HepG2 (cell line): ENCODE results near the gene MTPN. TPM values are rescaled to one million over a fixed set of nuclear protein-coding genes. Genes with fewer than 3 reads are reported as not detected.

Experiments
- ATAC-seq: fragments of 200-7000 bp; cut with Tn5 transposase; 3 replicates; pipeline ENCODE4 v1.9.1; 2020; ENCODE audit warnings: mild to moderate bottlenecking, moderate library complexity
- BruUV-seq: library from RNA; stranded (reverse); fragments of 400-500 nt; replicated peaks from 2 replicates; lab custom pipeline; 2021; lab: Mats Ljungman, UMichigan
- CTCF ChIA-PET: fragments of 300-600 bp; formaldehyde crosslinking; extraction: SDS; loops from one replicate; lab custom pipeline; 2021; ENCODE audit warnings: low total read pairs, inconsistent platforms, low intra/inter-chr PET ratio; lab: Yijun Ruan, JAX
- POLR2A ChIA-PET: fragments of 350-600 bp; sonication (Branson Sonifier 250); formaldehyde crosslinking; loops from one replicate; lab custom pipeline; 2020; ENCODE audit warnings: antibody characterized with exemption, inconsistent platforms; lab: Yijun Ruan, JAX
- DNase-seq: peaks from one replicate; pipeline ENCODE4 v3.0.0-alpha.2; 2015; ENCODE audit warnings: low spot score
- FAIRE-seq: peaks from 3 replicates; lab custom pipeline; 2011; peaks lifted over from hg19 to GRCh38; lab: Jason Lieb, UNC
- H2AFZ ChIP-seq: one replicate; pipeline ENCODE4 v1.6.1; 2011; ENCODE audit warnings: low read length, inconsistent platforms
- H3K27ac ChIP-seq: fragments of 300-600 bp; 3 replicates; pipeline ENCODE4 v1.8.0; 2011; ENCODE audit warnings: mixed run types, mild to moderate bottlenecking, mixed read lengths, low read length, inconsistent platforms; ENCODE audit not compliant: insufficient read depth; ENCODE audit errors: extremely low read length
- H3K27me3 ChIP-seq, 2 experiments: fragments of 200-600 bp in 1 of 2; 2 replicates in 1 of 2; 3 replicates in 1 of 2; pipeline versions ENCODE4 v1.6.0 to v1.8.0; 2011; ENCODE audit warnings: low read length in 2 of 2, mild to moderate bottlenecking in 2 of 2, moderate library complexity in 2 of 2, inconsistent platforms in 1 of 2; ENCODE audit not compliant: insufficient read depth in 2 of 2, control insufficient read depth in 1 of 2
- H3K36me3 ChIP-seq, 2 experiments: fragments of 200-600 bp in 1 of 2; replicated peaks in 1 of 2; 2 replicates in 1 of 2; 3 replicates in 1 of 2; pipeline versions ENCODE4 v1.5.1 to v1.8.0; 2011; ENCODE audit warnings: low read length in 2 of 2, inconsistent platforms in 1 of 2; ENCODE audit not compliant: insufficient read depth in 2 of 2, control insufficient read depth in 1 of 2
- H3K4me1 ChIP-seq: 2 replicates; pipeline ENCODE4 v1.5.1; 2012; ENCODE audit warnings: low read length, inconsistent platforms; ENCODE audit not compliant: insufficient read depth
- H3K4me2 ChIP-seq: 2 replicates; pipeline ENCODE4 v1.6.0; 2011; ENCODE audit warnings: low read depth, low read length, inconsistent platforms
- H3K4me3 ChIP-seq, 3 experiments: fragments of 200-600 bp in 1 of 3; sonication (generic), shearing (Covaris generic) in 1 of 3; replicated peaks in 1 of 3; 2 replicates each; pipeline ENCODE4 v1.5.1; 2011 to 2016; ENCODE audit warnings: low read length in 3 of 3, inconsistent platforms in 2 of 3, low read depth in 2 of 3, mild to moderate bottlenecking in 2 of 3, control low read depth in 1 of 3, mixed read lengths in 1 of 3; ENCODE audit not compliant: insufficient read depth in 1 of 3
- H3K79me2 ChIP-seq: one replicate; pipeline ENCODE4 v1.6.1; 2011; ENCODE audit warnings: low read length, inconsistent platforms; ENCODE audit not compliant: insufficient read depth
- H3K9ac ChIP-seq: 2 replicates; pipeline ENCODE4 v1.6.0; 2011; ENCODE audit warnings: mild to moderate bottlenecking, low read depth, low read length, inconsistent platforms; ENCODE audit not compliant: insufficient read depth
- H3K9me3 ChIP-seq: 2 replicates; pipeline ENCODE4 v1.5.1; 2012; ENCODE audit warnings: mild to moderate bottlenecking, low read length
- H4K20me1 ChIP-seq: 2 replicates; pipeline ENCODE4 v1.6.0; 2011; ENCODE audit warnings: inconsistent platforms, mild to moderate bottlenecking, low read length, moderate library complexity; ENCODE audit not compliant: insufficient read depth
- DNMT1 ChIP-seq: sonication (generic); formaldehyde crosslinking; IDR thresholded peaks from 2 replicates; pipeline ENCODE4 v1.5.1; 2020; ENCODE audit warnings: mild to moderate bottlenecking, missing genetic modification reagents
- PHF21A ChIP-seq: sonication (generic); formaldehyde crosslinking; IDR thresholded peaks from 2 replicates; pipeline ENCODE4 v1.5.0; 2020; ENCODE audit warnings: mild to moderate bottlenecking, missing genetic modification reagents
- TOE1 ChIP-seq: sonication (generic); formaldehyde crosslinking; IDR thresholded peaks from 2 replicates; pipeline ENCODE4 v1.4.0; 2020; ENCODE audit warnings: mild to moderate bottlenecking, missing genetic modification reagents
- ZNF737 ChIP-seq: sonication (generic); formaldehyde crosslinking; IDR thresholded peaks from 2 replicates; pipeline ENCODE4 v1.5.0; 2020; ENCODE audit warnings: missing genetic modification reagents, mild to moderate bottlenecking, borderline replicate concordance
- ZNF75D ChIP-seq: sonication (generic); formaldehyde crosslinking; IDR thresholded peaks from 2 replicates; pipeline ENCODE4 v1.8.1; 2023; ENCODE audit warnings: missing genetic modification reagents, mild to moderate bottlenecking, borderline replicate concordance
- ZNF772 ChIP-seq: sonication (generic); formaldehyde crosslinking; IDR thresholded peaks from 2 replicates; pipeline ENCODE4 v1.5.0; 2020; ENCODE audit warnings: mild to moderate bottlenecking, missing genetic modification reagents
- ZNF816 ChIP-seq: sonication (generic); formaldehyde crosslinking; IDR thresholded peaks from 2 replicates; pipeline ENCODE4 v1.8.0; 2022; ENCODE audit warnings: missing genetic modification reagents, mild to moderate bottlenecking, borderline replicate concordance
- WGBS: methylation state at CpG from one replicate; pipeline ENCODE4 v1.1.6; 2017; ENCODE audit warnings: low lambda C conversion rate; 5-methylcytosine and 5-hydroxymethylcytosine counted together
- in situ Hi-C: cut with HindIII; loops from 2 replicates; pipeline ENCODE4 v1.10.0; 2017; ENCODE audit warnings: low pct_unique_long_range_greater_than_20kb; ENCODE audit not compliant: extremely low pct_ligation_motif_present
- intact Hi-C: fragments of 100-400 bp; cut with micrococcal nuclease; formaldehyde crosslinking; loops from one replicate; pipeline ENCODE4 v1.10.0; 2022; ENCODE audit not compliant: unreplicated experiment
- polyA plus RNA-seq, 8 experiments: library from polyadenylated mRNA; depleted of rRNA in 3 of 8; stranded (reverse) in 7 of 8; unstranded in 1 of 8; fragments of >200 nt; fragmentation: Illumina TruSeq in 4 of 8; extraction: Trizol in 4 of 8; gene quantifications; 2 replicates each; pipeline versions ENCODE4 v1.2.1 to v1.2.3, GENCODE V29; 2011 to 2016; ENCODE audit warnings: low read depth in 4 of 8, missing spikeins in 1 of 8, mixed read lengths in 1 of 8; ENCODE audit not compliant: insufficient read depth in 1 of 8
- total RNA-seq, 5 experiments: library from RNA; depleted of rRNA; stranded (reverse); fragments of >200 nt; fragmentation: Illumina TruSeq; extraction: Trizol; gene quantifications; 2 replicates each; pipeline ENCODE4 v1.2.3, GENCODE V29; 2016; ENCODE audit warnings: low read depth in 1 of 5
- TF ChIP-seq, protein P1 (sequence below): sonication (generic); formaldehyde crosslinking; IDR thresholded peaks from 2 replicates; pipeline ENCODE4 v1.4.0; 2020; ENCODE audit warnings: missing genetic modification reagents
- TF ChIP-seq, protein P2 (sequence below): sonication (generic); formaldehyde crosslinking; IDR thresholded peaks from 2 replicates; pipeline ENCODE4 v1.5.0; 2020; ENCODE audit warnings: mild to moderate bottlenecking, missing genetic modification reagents, borderline replicate concordance
- TF ChIP-seq, protein P3 (sequence below): sonication (generic); formaldehyde crosslinking; IDR thresholded peaks from 2 replicates; pipeline ENCODE4 v1.5.0; 2020; ENCODE audit warnings: missing genetic modification reagents

The MTPN gene
- total and polyA plus RNA-seq, 2 of the 13 experiments (the other 11 are each of a cell fraction or from before 2014, with no cell fraction given) = 31.1 to 71.7 TPM

DNA sequence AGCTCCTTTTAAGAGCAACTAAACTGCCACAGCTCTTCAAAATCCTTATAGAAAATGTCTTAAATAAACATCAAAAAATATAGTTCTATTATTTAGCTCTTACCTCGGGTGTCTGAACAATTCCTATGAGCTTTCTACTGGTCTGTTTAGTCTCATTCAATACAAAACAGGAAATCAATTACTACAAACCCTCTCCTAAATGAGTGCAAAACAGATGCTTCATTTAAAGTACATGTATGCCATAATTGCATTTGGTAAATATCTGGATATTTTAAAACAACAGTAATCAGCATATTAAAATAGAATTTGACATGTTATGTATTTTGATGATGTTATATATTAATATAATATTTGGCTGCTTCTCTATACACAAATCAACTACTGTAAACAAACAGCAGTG, 38.5 kb upstream of the MTPN start:
- Histone ChIP-seq H3K36me3 (no peaks in the 10 kb centered on the region), H3K9me3 (no peaks in the 10 kb centered on the region), H3K4me3 (no peak overlapping the region), H3K27me3 (peaks cover 0 to 6% of the 10 kb centered on the region in 2 experiments; a peak in 1 of 5 replicates), H2AFZ (no peak overlapping the region), H3K27ac (no peak overlapping the region), H3K4me1 (no peaks in the 10 kb centered on the region), H3K4me2 (no peak overlapping the region), H3K9ac (no peak overlapping the region), H4K20me1 (no peaks in the 10 kb centered on the region), H3K79me2 (no peaks in the 10 kb centered on the region)
- no peak for FAIRE-seq
- ChIA-PET CTCF (no interaction called here), POLR2A (no interaction called here)
- 0% methylated on average over 1 of the region's 1 CpG for WGBS
- in situ Hi-C loops = no loop called here
- no peak for DNase-seq
- intact Hi-C loops = no loop called here
- ATAC-seq = no peak
- TF ChIP-seq DNMT1 = no peak
- TF ChIP-seq ZNF75D = no peak
- TF ChIP-seq, protein P1, sequence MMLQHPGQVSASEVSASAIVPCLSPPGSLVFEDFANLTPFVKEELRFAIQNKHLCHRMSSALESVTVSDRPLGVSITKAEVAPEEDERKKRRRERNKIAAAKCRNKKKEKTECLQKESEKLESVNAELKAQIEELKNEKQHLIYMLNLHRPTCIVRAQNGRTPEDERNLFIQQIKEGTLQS = no peak
- no peak for TF ChIP-seq ZNF772 (CRISPR knock-in tag)
- TF ChIP-seq, protein P2, sequence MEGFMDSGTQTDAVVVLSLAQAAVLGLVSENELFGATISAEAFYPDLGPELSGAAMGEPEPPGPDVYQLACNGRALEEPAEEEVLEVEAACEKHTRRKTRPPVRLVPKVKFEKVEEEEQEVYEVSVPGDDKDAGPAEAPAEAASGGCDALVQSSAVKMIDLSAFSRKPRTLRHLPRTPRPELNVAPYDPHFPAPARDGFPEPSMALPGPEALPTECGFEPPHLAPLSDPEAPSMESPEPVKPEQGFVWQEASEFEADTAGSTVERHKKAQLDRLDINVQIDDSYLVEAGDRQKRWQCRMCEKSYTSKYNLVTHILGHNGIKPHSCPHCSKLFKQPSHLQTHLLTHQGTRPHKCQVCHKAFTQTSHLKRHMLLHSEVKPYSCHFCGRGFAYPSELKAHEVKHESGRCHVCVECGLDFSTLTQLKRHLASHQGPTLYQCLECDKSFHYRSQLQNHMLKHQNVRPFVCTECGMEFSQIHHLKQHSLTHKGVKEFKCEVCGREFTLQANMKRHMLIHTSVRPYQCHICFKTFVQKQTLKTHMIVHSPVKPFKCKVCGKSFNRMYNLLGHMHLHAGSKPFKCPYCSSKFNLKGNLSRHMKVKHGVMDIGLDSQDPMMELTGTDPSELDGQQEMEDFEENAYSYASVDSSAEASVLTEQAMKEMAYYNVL (CRISPR knock-in tag) = no peak
- no peak for TF ChIP-seq TOE1 (CRISPR knock-in tag)
- TF ChIP-seq ZNF816 (CRISPR knock-in tag) = no peak
- TF ChIP-seq ZNF737 (CRISPR knock-in tag) = no peak
- TF ChIP-seq PHF21A = no peak
- TF ChIP-seq, protein P3, sequence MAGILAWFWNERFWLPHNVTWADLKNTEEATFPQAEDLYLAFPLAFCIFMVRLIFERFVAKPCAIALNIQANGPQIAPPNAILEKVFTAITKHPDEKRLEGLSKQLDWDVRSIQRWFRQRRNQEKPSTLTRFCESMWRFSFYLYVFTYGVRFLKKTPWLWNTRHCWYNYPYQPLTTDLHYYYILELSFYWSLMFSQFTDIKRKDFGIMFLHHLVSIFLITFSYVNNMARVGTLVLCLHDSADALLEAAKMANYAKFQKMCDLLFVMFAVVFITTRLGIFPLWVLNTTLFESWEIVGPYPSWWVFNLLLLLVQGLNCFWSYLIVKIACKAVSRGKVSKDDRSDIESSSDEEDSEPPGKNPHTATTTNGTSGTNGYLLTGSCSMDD = no peak
- BruUV-seq = no TSS peak
